CD14-positive monocyte (primary cell): ENCODE results near the gene CFAP61. TPM values are rescaled to one million over a fixed set of nuclear protein-coding genes. Genes with fewer than 3 reads are reported as not detected.

Experiments
- DNase-seq, 3 donors: peaks; one replicate each; pipeline ENCODE4 v3.0.0-alpha.2; 2011 to 2022
- H2AFZ ChIP-seq: 2 replicates; pipeline ENCODE4 v1.6.0; 2012; ENCODE audit warnings: mild to moderate bottlenecking, low read depth, low read length, inconsistent platforms; ENCODE audit not compliant: insufficient read depth, poor library complexity, severe bottlenecking
- H3K27ac ChIP-seq, 2 donors: 1 replicate in 1 of 2; 2 replicates in 1 of 2; pipeline ENCODE4 v1.5.1; 2012 to 2013; ENCODE audit warnings: low read length in 2 of 2, control low read depth in 1 of 2, inconsistent platforms in 1 of 2, low read depth in 1 of 2, mild to moderate bottlenecking in 1 of 2
- H3K27me3 ChIP-seq, 2 donors: one replicate each; pipeline versions ENCODE4 v1.6.0 to v1.6.1; 2011 to 2013; ENCODE audit warnings: low read length in 2 of 2; ENCODE audit not compliant: control insufficient read depth in 2 of 2, insufficient read depth in 2 of 2
- H3K36me3 ChIP-seq, 2 donors: replicated peaks in 1 of 2; 1 replicate in 1 of 2; 2 replicates in 1 of 2; pipeline versions ENCODE4 v1.5.1 to v1.6.1; 2012 to 2013; ENCODE audit warnings: low read length in 2 of 2, control low read depth in 1 of 2, inconsistent platforms in 1 of 2, mild to moderate bottlenecking in 1 of 2; ENCODE audit not compliant: insufficient read depth in 2 of 2, control insufficient read depth in 1 of 2
- H3K4me1 ChIP-seq, 2 donors: 1 replicate in 1 of 2; 2 replicates in 1 of 2; pipeline versions ENCODE4 v1.5.1 to v1.6.1; 2012 to 2013; ENCODE audit warnings: low read length in 2 of 2, control low read depth in 1 of 2, inconsistent platforms in 1 of 2, mild to moderate bottlenecking in 1 of 2, moderate library complexity in 1 of 2; ENCODE audit not compliant: insufficient read depth in 2 of 2, control insufficient read depth in 1 of 2
- H3K4me2 ChIP-seq: replicated peaks from 2 replicates; pipeline ENCODE3; 2012; ENCODE audit warnings: low read length, moderate library complexity, mild to moderate bottlenecking; ENCODE audit not compliant: poor library complexity, severe bottlenecking; ENCODE audit errors: extremely low read depth
- H3K4me3 ChIP-seq, 3 experiments: fragments of 200-600 bp in 1 of 3; sonication (generic) in 1 of 3; replicated peaks in 1 of 3; 1 replicate in 2 of 3; 2 replicates in 1 of 3; pipeline ENCODE4 v1.5.1; 2011 to 2013; ENCODE audit warnings: low read length in 3 of 3, mild to moderate bottlenecking in 3 of 3, control low read depth in 2 of 3, low read depth in 2 of 3, inconsistent platforms in 1 of 3, moderate library complexity in 1 of 3
- H3K79me2 ChIP-seq: 2 replicates; pipeline ENCODE4 v1.6.0; 2012; ENCODE audit warnings: mild to moderate bottlenecking, control low read depth, inconsistent platforms, low read length, moderate library complexity; ENCODE audit not compliant: insufficient read depth
- H3K9ac ChIP-seq: 2 replicates; pipeline ENCODE4 v1.6.0; 2017; ENCODE audit warnings: low read length, mild to moderate bottlenecking; ENCODE audit not compliant: insufficient read depth, poor library complexity, severe bottlenecking
- H3K9me3 ChIP-seq, 2 donors: replicated peaks in 1 of 2; 1 replicate in 1 of 2; 2 replicates in 1 of 2; pipeline versions ENCODE4 v1.5.1 to v1.6.1; 2012 to 2013; ENCODE audit warnings: low read length in 2 of 2, control low read depth in 1 of 2; ENCODE audit not compliant: control insufficient read depth in 1 of 2, insufficient read depth in 1 of 2
- H4K20me1 ChIP-seq: 2 replicates; pipeline ENCODE4 v1.6.0; 2012; ENCODE audit warnings: mild to moderate bottlenecking, low read length, control low read depth, moderate library complexity; ENCODE audit not compliant: insufficient read depth
- H3K27ac Mint-ChIP-seq, 7 donors: one replicate each; pipeline ENCODE4 v1.8.0; 2020; ENCODE audit warnings: mild to moderate bottlenecking in 7 of 7, mixed read lengths in 7 of 7, moderate library complexity in 6 of 7, inconsistent platforms in 2 of 7
- H3K27me3 Mint-ChIP-seq, 3 donors: one replicate each; pipeline ENCODE4 v1.8.0; 2021 to 2022; ENCODE audit warnings: low read depth in 3 of 3, mild to moderate bottlenecking in 3 of 3, mixed read lengths in 3 of 3, moderate library complexity in 3 of 3, inconsistent platforms in 1 of 3
- H3K36me3 Mint-ChIP-seq, 2 donors: one replicate each; pipeline ENCODE4 v1.8.0; 2020; ENCODE audit warnings: mixed read lengths in 2 of 2, inconsistent platforms in 1 of 2, mild to moderate bottlenecking in 1 of 2
- H3K4me1 Mint-ChIP-seq: one replicate; pipeline ENCODE4 v1.8.0; 2020; ENCODE audit warnings: mild to moderate bottlenecking, mixed read lengths
- H3K4me3 Mint-ChIP-seq, 2 donors: one replicate each; pipeline ENCODE4 v1.8.0; 2020; ENCODE audit warnings: mild to moderate bottlenecking in 2 of 2, mixed read lengths in 2 of 2, moderate library complexity in 1 of 2
- H3K9me3 Mint-ChIP-seq, 7 donors: one replicate each; pipeline ENCODE4 v1.8.0; 2020 to 2022; ENCODE audit warnings: mixed read lengths in 7 of 7, mild to moderate bottlenecking in 6 of 7, moderate library complexity in 6 of 7, inconsistent platforms in 2 of 7
- WGBS: methylation state at CpG from one replicate; pipeline ENCODE4 v1.1.5; 2013; ENCODE audit warnings: missing lambda C conversion rate; ENCODE audit not compliant: insufficient coverage; 5-methylcytosine and 5-hydroxymethylcytosine counted together
- intact Hi-C, 2 donors: fragments of 100-400 bp; cut with micrococcal nuclease; formaldehyde crosslinking; loops; one replicate each; pipeline versions ENCODE4 v1.15.0 to v1.15.1; 2023
- polyA plus RNA-seq, 3 donors: library from polyadenylated mRNA; depleted of rRNA in 1 of 3; unstranded in 2 of 3; stranded (reverse) in 1 of 3; fragments of 300-500 nt in 2 of 3; fragments of >200 nt in 1 of 3; fragmentation: Illumina TruSeq in 2 of 3; gene quantifications; 1 replicate in 2 of 3; 2 replicates in 1 of 3; pipeline ENCODE4 v1.2.3, GENCODE V29; 2012 to 2021
- TF ChIP-seq, protein P1 (sequence below): fragments of 200-600 bp; IDR thresholded peaks from one replicate; pipeline ENCODE4 v1.8.0; 2022; ENCODE audit warnings: antibody characterized with exemption, mild to moderate bottlenecking

CFAP61 gene
- polyA plus RNA-seq, 3 donors: not detected

DNA sequence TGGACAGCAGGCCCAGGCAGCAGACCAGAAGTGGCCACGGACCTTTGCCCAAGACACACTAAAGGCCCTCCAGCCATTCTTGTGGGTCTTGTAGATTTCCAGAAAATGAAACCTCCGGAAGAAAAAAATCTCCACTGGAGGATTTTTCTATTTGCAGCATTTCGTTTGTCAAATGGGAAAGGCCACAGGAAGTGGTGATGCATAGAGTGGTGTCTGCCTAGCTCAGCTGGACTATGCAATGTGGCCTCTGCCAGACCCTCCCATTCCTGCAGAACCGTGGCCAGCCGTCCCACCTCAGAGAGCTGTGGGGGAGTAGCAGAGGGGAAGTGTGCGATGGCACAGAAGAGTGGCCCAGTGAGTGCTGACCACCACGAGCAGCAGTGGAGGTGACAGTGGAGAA is 291.6 kb downstream of the CFAP61 start:
- Histone ChIP-seq H3K9ac (no peak overlapping the region), H3K9me3 (peaks cover 0 to 9% of the 10 kb centered on the region in 2 donors), H4K20me1 (no peaks in the 10 kb centered on the region), H3K27ac (no peak overlapping the region), H3K36me3 (no peaks in the 10 kb centered on the region), H3K4me2 (no peak overlapping the region), H3K79me2 (no peaks in the 10 kb centered on the region), H3K27me3 (no peaks in the 10 kb centered on the region), H3K4me1 (no peaks in the 10 kb centered on the region), H2AFZ (no peak overlapping the region), H3K4me3 (no peak overlapping the region)
- Mint-ChIP-seq H3K4me1 (peaks cover 2% of the 10 kb centered on the region), H3K27me3 (peaks cover 2 to 6% (median 2%) of the 10 kb centered on the region in 3 donors), H3K4me3 (no peak overlapping the region), H3K9me3 (peaks cover 6 to 17% (median 12%) of the 10 kb centered on the region in 7 donors), H3K27ac (no peak overlapping the region), H3K36me3 (no peaks in the 10 kb centered on the region)
- 57% methylated on average over 5 of the region's 7 CpGs for WGBS
- TF ChIP-seq, protein P1, sequence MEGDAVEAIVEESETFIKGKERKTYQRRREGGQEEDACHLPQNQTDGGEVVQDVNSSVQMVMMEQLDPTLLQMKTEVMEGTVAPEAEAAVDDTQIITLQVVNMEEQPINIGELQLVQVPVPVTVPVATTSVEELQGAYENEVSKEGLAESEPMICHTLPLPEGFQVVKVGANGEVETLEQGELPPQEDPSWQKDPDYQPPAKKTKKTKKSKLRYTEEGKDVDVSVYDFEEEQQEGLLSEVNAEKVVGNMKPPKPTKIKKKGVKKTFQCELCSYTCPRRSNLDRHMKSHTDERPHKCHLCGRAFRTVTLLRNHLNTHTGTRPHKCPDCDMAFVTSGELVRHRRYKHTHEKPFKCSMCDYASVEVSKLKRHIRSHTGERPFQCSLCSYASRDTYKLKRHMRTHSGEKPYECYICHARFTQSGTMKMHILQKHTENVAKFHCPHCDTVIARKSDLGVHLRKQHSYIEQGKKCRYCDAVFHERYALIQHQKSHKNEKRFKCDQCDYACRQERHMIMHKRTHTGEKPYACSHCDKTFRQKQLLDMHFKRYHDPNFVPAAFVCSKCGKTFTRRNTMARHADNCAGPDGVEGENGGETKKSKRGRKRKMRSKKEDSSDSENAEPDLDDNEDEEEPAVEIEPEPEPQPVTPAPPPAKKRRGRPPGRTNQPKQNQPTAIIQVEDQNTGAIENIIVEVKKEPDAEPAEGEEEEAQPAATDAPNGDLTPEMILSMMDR: no peak
- no peak for DNase-seq
- intact Hi-C loops: loop anchor here in 1 of 2 donors (10.0 kb wide), 1 partner anchor 109 kb away; no protein-coding TSS in a partner anchor

DNA sequence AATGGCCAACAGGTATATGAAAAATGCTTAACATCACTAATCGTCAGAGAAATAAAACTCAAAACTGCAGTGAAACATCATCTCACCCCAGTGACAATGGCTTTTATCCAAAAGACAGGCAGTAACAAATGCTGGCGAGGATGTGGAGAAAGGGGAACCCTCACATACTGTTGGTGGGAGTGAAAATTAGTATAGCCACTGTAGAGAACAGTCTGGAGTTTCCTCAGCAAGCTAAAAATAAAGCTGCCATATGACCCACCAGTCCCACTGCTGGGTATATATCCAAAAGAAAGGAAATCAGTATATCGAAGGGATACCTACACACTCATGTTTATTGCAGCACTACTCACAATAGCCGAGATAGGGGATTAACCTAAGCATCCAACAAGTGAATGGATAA is 292.1 kb downstream of the CFAP61 start:
- Histone ChIP-seq H4K20me1 (no peaks in the 10 kb centered on the region), H3K4me2 (no peak overlapping the region), H3K9me3 (peaks cover 0 to 9% of the 10 kb centered on the region in 2 donors), H3K9ac (no peak overlapping the region), H3K4me3 (no peak overlapping the region), H3K27ac (no peak overlapping the region), H3K36me3 (no peaks in the 10 kb centered on the region), H3K4me1 (no peaks in the 10 kb centered on the region), H3K79me2 (no peaks in the 10 kb centered on the region), H3K27me3 (no peaks in the 10 kb centered on the region), H2AFZ (no peak overlapping the region)
- TF ChIP-seq, protein P1: no peak
- Mint-ChIP-seq H3K9me3 (peaks cover 6 to 17% (median 14%) of the 10 kb centered on the region in 7 donors), H3K4me3 (no peak overlapping the region), H3K27ac (no peak overlapping the region), H3K36me3 (no peaks in the 10 kb centered on the region), H3K4me1 (peaks cover 2% of the 10 kb centered on the region), H3K27me3 (peaks cover 2 to 6% (median 2%) of the 10 kb centered on the region in 3 donors)
- no peak for DNase-seq
- intact Hi-C loops: loop anchor here in 1 of 2 donors (10.0 kb wide), 1 partner anchor 110 kb away; no protein-coding TSS in a partner anchor
- no CpG with 5 or more reads among the region's 4 CpGs for WGBS
